ENCODE results near the gene ZNF776.

DNA sequence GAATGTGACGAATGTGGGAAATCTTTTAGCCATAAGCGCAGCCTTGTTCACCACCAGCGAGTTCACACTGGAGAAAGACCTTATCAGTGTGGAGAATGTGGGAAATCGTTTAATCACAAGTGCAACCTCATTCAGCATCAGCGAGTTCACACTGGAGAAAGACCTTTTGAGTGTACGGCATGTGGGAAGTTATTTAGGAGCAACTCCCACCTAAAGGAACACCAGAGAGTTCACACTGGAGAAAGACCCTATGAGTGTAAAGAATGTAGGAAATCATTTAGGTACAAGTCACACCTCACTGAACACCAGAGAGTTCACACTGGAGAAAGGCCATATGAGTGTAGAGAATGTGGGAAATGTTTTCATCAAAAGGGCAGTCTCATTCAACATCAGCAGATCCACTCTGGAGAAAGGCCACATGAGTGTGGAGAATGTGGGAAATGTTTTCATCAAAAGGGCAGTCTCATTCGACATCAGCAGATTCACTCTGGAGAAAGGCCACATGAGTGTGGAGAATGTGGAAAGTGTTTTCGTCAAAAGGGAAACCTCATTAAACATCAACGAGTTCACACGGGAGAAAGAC is 7.6 kb downstream of the ZNF776 start:
- TF ChIP-seq, protein P1, sequence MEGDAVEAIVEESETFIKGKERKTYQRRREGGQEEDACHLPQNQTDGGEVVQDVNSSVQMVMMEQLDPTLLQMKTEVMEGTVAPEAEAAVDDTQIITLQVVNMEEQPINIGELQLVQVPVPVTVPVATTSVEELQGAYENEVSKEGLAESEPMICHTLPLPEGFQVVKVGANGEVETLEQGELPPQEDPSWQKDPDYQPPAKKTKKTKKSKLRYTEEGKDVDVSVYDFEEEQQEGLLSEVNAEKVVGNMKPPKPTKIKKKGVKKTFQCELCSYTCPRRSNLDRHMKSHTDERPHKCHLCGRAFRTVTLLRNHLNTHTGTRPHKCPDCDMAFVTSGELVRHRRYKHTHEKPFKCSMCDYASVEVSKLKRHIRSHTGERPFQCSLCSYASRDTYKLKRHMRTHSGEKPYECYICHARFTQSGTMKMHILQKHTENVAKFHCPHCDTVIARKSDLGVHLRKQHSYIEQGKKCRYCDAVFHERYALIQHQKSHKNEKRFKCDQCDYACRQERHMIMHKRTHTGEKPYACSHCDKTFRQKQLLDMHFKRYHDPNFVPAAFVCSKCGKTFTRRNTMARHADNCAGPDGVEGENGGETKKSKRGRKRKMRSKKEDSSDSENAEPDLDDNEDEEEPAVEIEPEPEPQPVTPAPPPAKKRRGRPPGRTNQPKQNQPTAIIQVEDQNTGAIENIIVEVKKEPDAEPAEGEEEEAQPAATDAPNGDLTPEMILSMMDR (IDR thresholded peaks at IDR 0.05; ENCODE audit: low read depth, low read length, poor library complexity, severe bottlenecking), result no peak
- TF ChIP-seq EZH2phosphoT487 (IDR thresholded peaks at IDR 0.05; ENCODE audit: borderline replicate concordance, low read length), result no peak

Data from DOHH2 (cell line).